MV-4-11 (cell line): Measurements from ENCODE around the gene SLC14A1.

Experiments
- DNase-seq: peaks from one replicate; lab custom pipeline; 2025; lab: John Stamatoyannopoulos, UW

The SLC14A1 gene

DNA sequence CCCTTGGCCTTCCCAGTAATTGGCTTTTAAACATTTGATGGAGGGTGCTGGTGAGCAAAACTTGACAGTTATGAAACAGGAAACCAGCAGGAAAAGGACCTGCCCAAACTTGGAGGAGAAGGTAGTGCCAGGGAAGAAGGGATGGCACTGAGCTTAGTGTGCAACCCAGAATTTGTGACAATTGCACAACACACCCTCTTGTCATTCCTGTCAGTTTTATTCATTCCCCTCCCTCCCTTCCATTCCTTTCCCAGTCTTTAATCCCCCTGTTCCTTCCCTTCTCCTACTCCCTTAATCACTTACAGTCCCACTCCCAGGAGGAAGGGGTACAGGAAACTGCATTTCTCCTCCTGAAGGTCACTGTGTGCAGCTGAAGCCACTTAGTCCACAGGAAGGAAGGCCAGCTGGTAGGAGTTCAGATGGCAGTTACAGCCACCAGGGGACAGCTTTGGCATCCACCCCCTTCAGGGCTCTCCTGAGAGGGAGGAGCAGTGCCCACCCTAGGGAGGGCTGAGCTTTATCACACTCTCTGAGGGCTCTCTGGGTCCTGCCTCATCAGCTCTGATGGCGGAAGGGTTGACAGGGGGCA lies 77.5 kb downstream of the SLC14A1 start:
- no peak for DNase-seq
